Common myeloid progenitor, CD34-positive (primary cell): ENCODE results near the gene ZNF473.
"Not testable (repeated sequence)": the region's sequence is repeated elsewhere in the genome, so short reads cannot be mapped to it uniquely, and the experiment has no call there.

Source experiments
- CTCF ChIA-PET: fragments of 350-600 bp; sonication (Branson Sonifier 250); formaldehyde crosslinking; loops from one replicate; lab custom pipeline; 2021; ENCODE audit warnings: antibody characterized with exemption; lab: Charles Lee
- POLR2A ChIA-PET: fragments of 350-600 bp; sonication (Branson Sonifier 250); formaldehyde crosslinking; loops from one replicate; lab custom pipeline; 2021; ENCODE audit warnings: antibody characterized with exemption; lab: Charles Lee
- DNase-seq, 3 donors: peaks; one replicate each; pipeline versions ENCODE4 v3.0.0 to v3.0.0-alpha.2; 2013
- H3K27ac ChIP-seq, 2 experiments: 1 replicate in 1 of 2; 2 replicates in 1 of 2; pipeline ENCODE4 v1.7.0; 2013; ENCODE audit warnings: inconsistent platforms in 2 of 2, low read length in 2 of 2, mild to moderate bottlenecking in 2 of 2, low read depth in 1 of 2, moderate library complexity in 1 of 2; ENCODE audit not compliant: severe bottlenecking in 2 of 2, insufficient read depth in 1 of 2, poor library complexity in 1 of 2
- H3K27me3 ChIP-seq, 5 experiments: replicated peaks in 2 of 5; 1 replicate in 3 of 5; 2 replicates in 2 of 5; pipeline versions ENCODE4 v1.6.1 to v1.7.0; 2013; ENCODE audit warnings: low read length in 4 of 5, mild to moderate bottlenecking in 2 of 5, moderate library complexity in 2 of 5, inconsistent platforms in 1 of 5; ENCODE audit not compliant: insufficient read depth in 5 of 5, control insufficient read depth in 4 of 5
- H3K36me3 ChIP-seq, 4 experiments: 1 replicate in 2 of 4; 2 replicates in 2 of 4; pipeline versions ENCODE4 v1.6.1 to v1.7.0; 2013; ENCODE audit warnings: low read length in 3 of 4, control low read depth in 1 of 4, mild to moderate bottlenecking in 1 of 4; ENCODE audit not compliant: control insufficient read depth in 4 of 4, insufficient read depth in 4 of 4
- H3K4me1 ChIP-seq, 4 experiments: 1 replicate in 3 of 4; 2 replicates in 1 of 4; pipeline versions ENCODE4 v1.6.1 to v1.7.1; 2013; ENCODE audit warnings: low read length in 3 of 4, mild to moderate bottlenecking in 3 of 4, control low read depth in 1 of 4, inconsistent platforms in 1 of 4, moderate library complexity in 1 of 4; ENCODE audit not compliant: control insufficient read depth in 4 of 4, insufficient read depth in 4 of 4; ENCODE audit errors: control extremely low read depth in 1 of 4
- H3K4me3 ChIP-seq, 7 experiments: 1 replicate in 4 of 7; 2 replicates in 3 of 7; pipeline versions ENCODE4 v1.5.1 to v1.7.0; 2013; ENCODE audit warnings: mild to moderate bottlenecking in 7 of 7, low read length in 6 of 7, moderate library complexity in 6 of 7, inconsistent platforms in 2 of 7, low read depth in 2 of 7, control low read depth in 1 of 7; ENCODE audit not compliant: insufficient read depth in 4 of 7, control insufficient read depth in 1 of 7; ENCODE audit errors: extremely low read depth in 1 of 7
- H3K9me3 ChIP-seq, 5 experiments: 1 replicate in 4 of 5; 2 replicates in 1 of 5; pipeline versions ENCODE4 v1.6.1 to v1.7.1; 2013; ENCODE audit warnings: low read length in 4 of 5, mild to moderate bottlenecking in 2 of 5, inconsistent platforms in 1 of 5, low read depth in 1 of 5, moderate library complexity in 1 of 5; ENCODE audit not compliant: control insufficient read depth in 4 of 5, insufficient read depth in 2 of 5; ENCODE audit errors: control extremely low read depth in 1 of 5
- WGBS: methylation state at CpG from one replicate; pipeline ENCODE4 v1.1.5; 2013; ENCODE audit not compliant: insufficient coverage; 5-methylcytosine and 5-hydroxymethylcytosine counted together

ZNF473 gene

DNA sequence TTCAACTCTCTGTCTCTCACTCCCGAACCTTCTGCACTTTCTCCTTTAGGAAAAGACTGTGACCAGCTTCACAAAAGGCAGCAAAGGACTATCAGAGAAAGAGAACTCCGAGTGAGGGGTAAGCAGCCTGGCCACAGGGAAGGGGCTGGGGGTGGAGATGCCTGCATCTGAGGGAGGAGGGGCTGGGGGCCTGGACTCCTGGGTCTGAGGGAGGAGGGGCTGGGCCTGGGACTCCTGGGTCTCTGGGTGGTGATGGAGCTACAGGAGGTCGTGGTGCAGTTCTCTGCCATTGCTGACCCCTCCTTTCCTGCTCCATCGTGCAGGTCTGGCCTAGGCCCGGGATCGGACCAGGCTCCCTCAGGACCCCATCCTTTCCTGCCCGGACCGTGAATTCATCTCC, 49.3 kb downstream of the ZNF473 start:
- H3K4me3 ChIP-seq, H3K36me3 ChIP-seq, DNase-seq, H3K27me3 ChIP-seq, POLR2A ChIA-PET, H3K4me1 ChIP-seq, H3K27ac ChIP-seq, H3K9me3 ChIP-seq, CTCF ChIA-PET: not testable (repeated sequence)
- no CpG with 5 or more reads among the region's 8 CpGs for WGBS

DNA sequence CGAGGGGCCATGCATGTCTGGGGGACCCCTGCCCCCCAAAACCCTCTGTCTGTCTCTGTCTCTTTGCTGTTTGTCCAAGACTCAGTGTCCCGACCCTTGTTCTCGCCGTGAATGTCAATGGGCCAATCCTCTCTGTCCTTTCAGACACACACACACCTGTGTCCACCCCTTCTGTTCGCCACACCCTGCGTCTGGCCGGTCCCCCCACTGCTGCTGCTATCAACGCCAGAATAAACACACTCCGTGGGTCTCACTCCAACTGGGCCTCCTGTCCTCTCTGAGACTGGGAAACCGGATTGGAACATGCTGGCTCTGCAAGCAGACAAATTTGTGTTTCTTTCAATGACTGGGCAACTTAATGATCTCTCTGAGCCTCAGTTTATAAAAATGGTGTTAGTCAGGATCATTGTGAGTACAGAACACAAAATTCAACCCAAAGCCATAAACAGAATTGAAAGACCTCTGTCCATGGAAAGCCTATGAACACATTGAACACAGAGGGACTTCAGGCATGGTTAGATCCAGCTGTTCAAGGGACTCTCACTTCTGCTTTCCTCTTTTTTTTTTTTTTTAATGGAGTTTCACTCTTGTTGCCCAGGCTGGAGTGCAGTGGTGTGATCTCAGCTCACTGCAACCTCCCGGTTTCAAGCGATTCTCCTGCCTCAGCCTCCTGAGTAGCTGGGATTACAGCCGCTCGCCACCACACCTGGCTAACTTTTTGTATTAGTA, 50.0 kb downstream of the ZNF473 start:
- H3K27ac ChIP-seq, H3K4me1 ChIP-seq, H3K9me3 ChIP-seq, H3K27me3 ChIP-seq, DNase-seq, H3K4me3 ChIP-seq, CTCF ChIA-PET, H3K36me3 ChIP-seq: not testable (repeated sequence)
- WGBS, result 100% methylated on average over 6 of the region's 14 CpGs
- POLR2A ChIA-PET, result interaction anchor here (0.6 kb wide), 2 partner anchors 13 to 221 kb away, joined by 3 read pairs; no protein-coding TSS in a partner anchor

DNA sequence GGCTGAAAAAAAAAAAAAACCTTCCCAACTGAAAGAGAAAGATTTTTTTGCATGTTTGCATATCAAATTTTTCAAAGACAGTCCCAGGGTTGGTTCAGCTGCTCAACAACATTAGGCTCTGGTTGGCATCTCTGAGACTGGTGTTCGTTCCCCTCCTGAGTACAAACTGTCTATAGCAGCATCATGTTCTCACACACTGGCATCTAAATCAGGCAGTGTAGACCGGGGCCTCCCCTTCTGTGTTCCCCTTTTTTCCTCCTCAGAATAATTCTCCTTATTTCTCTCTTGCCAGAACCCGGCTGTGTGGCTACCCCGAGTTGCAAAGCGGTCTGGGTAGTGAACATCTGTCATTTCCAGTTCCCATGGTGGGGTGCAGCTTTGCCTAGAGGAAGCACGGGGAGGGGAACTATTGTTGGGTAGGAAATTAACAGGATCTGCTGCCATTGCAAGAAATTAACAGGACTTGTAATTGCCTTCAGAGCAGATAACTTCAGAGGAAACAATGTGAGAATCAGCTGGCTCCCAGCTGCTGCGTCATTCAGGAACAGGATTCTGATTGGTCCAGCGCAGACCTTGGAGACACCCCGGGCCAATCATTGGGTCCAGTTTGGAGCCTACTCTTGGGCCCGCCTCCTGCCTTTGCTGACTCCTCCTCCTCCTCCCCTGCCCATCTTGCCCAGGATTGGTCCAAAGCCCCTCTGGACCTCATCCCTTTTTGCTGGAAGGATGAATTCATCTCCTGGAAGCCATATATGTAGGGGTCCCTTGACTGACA, 51.0 kb downstream of the ZNF473 start:
- H3K4me3 ChIP-seq, H3K4me1 ChIP-seq, H3K27me3 ChIP-seq, H3K27ac ChIP-seq, CTCF ChIA-PET, DNase-seq, H3K9me3 ChIP-seq, H3K36me3 ChIP-seq: not testable (repeated sequence)
- WGBS, result 25% methylated on average over 1 of the region's 10 CpGs
- POLR2A ChIA-PET, result interaction anchor here (0.6 kb wide), 2 partner anchors 14 to 19 kb away, joined by 3 read pairs; no protein-coding TSS in a partner anchor

DNA sequence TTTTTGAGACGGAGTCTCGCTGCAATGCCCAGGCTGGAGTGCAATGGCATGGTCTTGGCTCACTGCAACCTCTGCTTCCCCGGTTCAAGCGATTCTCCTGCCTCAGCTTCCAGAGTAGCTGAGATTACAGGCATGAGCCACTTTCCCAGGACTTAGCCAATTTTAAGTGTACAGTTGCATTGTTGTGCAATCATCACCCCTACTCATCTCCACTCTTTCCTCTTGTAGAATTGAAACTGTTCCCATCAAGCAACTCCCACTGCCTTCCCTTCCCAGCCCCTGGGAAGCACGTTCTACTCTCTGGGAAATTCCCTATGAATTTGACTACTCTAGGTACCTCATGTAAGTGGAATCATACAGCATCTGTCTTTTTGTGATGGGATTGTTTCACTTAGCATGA, 53.2 kb downstream of the ZNF473 start:
- no CpG with 5 or more reads among the region's 5 CpGs for WGBS
- H3K4me3 ChIP-seq, H3K27me3 ChIP-seq, DNase-seq, H3K9me3 ChIP-seq, POLR2A ChIA-PET, H3K36me3 ChIP-seq, CTCF ChIA-PET, H3K27ac ChIP-seq, H3K4me1 ChIP-seq: not testable (repeated sequence)

DNA sequence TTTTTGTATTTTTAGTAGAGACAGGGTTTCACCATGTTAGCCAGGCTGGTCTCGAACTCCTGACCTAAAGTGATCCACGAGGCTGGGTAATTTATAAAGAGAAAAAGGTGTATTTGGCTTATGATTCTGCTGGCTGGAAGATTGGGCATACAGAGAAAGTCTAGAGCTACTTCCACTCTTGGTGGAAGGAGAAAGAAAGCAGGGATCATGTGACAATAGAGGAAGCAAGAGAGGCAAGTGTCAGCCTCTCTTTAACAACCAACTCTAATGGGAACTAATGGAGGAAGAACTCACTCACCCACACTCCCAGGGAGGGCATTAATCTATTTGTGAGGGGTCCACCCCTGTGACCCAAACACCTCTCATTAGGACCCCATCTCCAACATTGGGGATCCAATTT, 58.6 kb downstream of the ZNF473 start:
- POLR2A ChIA-PET, H3K9me3 ChIP-seq, H3K36me3 ChIP-seq, DNase-seq, H3K4me1 ChIP-seq, H3K27me3 ChIP-seq, CTCF ChIA-PET, H3K4me3 ChIP-seq, H3K27ac ChIP-seq: not testable (repeated sequence)
- 92% methylated on average over 2 of the region's 2 CpGs for WGBS

DNA sequence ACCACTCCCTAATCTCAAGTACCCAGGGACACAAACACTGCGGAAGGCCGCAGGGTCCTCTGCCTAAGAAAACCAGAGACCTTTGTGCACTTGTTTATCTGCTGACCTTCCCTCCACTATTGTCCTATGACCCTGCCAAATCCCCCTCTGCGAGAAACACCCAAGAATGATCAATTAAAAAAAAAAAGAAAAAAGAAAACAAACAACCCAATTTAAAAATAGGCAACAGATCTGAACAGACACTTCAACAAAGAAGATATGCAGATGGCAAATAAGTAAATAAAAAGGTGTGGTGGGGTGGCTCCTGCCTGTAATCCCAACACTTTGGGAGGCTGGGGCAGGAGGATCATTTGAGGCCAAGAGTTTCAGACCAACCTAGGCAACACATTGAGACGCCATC, 61.3 kb downstream of the ZNF473 start:
- H3K27ac ChIP-seq, H3K4me3 ChIP-seq, DNase-seq, H3K9me3 ChIP-seq, H3K4me1 ChIP-seq, CTCF ChIA-PET, H3K36me3 ChIP-seq, POLR2A ChIA-PET, H3K27me3 ChIP-seq: not testable (repeated sequence)
- no CpG with 5 or more reads among the region's 4 CpGs for WGBS

DNA sequence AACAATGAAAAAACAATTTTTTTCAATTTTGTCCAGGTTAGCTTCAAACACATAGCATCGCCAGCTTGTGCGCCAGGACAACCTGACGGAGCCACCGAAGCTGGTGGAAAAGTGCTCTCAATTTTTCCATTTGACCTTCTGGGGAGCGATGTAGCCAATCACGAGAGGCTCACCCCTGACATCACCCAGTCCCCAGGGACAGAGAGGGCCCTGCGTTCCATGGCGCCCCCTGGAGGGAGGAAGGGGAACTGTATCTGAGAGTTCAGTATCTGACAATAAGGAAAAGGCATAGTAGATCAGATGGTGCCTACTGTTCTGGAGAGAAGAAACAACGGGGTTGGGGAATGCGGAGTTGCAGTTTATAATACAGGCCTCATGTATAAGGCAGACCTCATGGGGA, 64.9 kb downstream of the ZNF473 start:
- H3K4me3 ChIP-seq, H3K27me3 ChIP-seq, H3K9me3 ChIP-seq, H3K27ac ChIP-seq, H3K4me1 ChIP-seq, H3K36me3 ChIP-seq, POLR2A ChIA-PET: not testable (repeated sequence)
- CTCF ChIA-PET, result interaction anchor here (1.0 kb wide), 1 partner anchor 41 kb away, joined by 3 read pairs; no protein-coding TSS in a partner anchor
- DNase-seq, result peak; percentile 11 to 28 (median 17)
- WGBS, result 83% methylated on average over 4 of the region's 10 CpGs
